BJ (cell line): ENCODE data around the gene DNAH14. TPM values are rescaled to one million over a fixed set of nuclear protein-coding genes. Genes with fewer than 3 reads are reported as not detected.

Experiments
- CTCF ChIA-PET: fragments of 350-600 bp; formaldehyde crosslinking; extraction: SDS; loops from one replicate; lab custom pipeline; 2021; ENCODE audit warnings: antibody characterized with exemption, inconsistent platforms; lab: Yijun Ruan, JAX
- POLR2A ChIA-PET: fragments of 300-600 bp; sonication (Branson Sonifier 250); formaldehyde crosslinking; extraction: SDS; loops from one replicate; lab custom pipeline; 2021; ENCODE audit warnings: antibody characterized with exemption; lab: Charles Lee
- DNase-seq: peaks from one replicate; pipeline ENCODE4 v3.0.0-alpha.2; 2011; ENCODE audit warnings: low read depth
- H3K27me3 ChIP-seq: 2 replicates; pipeline ENCODE4 v1.6.0; 2011; ENCODE audit warnings: low read length; ENCODE audit not compliant: control insufficient read depth, insufficient read depth
- H3K36me3 ChIP-seq: 2 replicates; pipeline ENCODE4 v1.5.1; 2011; ENCODE audit warnings: low read length; ENCODE audit not compliant: control insufficient read depth, insufficient read depth
- H3K4me3 ChIP-seq: 2 replicates; pipeline ENCODE4 v1.5.1; 2011; ENCODE audit warnings: low read depth, mild to moderate bottlenecking, control low read depth, low read length
- CTCF ChIP-seq: IDR thresholded peaks from 2 replicates; pipeline ENCODE4 v1.5.1; 2011; ENCODE audit warnings: low read depth, mild to moderate bottlenecking, control low read depth, inconsistent platforms, low read length, moderate library complexity; ENCODE audit not compliant: insufficient read depth
- polyA plus RNA-seq: library from polyadenylated mRNA; depleted of rRNA; stranded (reverse); fragments of >200 nt; gene quantifications from 2 replicates; pipeline ENCODE4 v1.2.3, GENCODE V29; 2011

The DNAH14 gene
- polyA plus RNA-seq, 1 experiment: 1.6 TPM

DNA sequence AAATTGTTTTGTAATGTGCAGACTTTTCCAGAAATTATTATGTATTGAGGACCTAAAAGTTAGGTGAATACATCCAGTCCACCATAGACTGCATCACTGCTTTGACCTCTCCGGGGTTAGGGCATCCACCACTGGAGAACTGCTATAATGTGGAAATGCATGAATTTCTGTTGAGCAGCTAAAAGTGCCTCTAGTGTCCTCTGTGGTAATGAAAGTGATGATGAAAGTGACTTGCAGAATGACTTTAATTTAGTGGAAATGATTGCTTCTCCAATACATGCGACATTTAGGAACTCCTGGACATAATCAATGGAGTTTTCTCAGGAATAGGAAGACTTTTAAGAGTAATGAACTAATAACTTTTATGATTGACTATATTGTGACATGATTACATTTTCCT is 327.6 kb downstream of the DNAH14 start:
- no peak overlapping the region for H3K4me3 ChIP-seq
- no peaks in the 10 kb centered on the region for H3K27me3 ChIP-seq
- TF ChIP-seq CTCF: no peak
- CTCF ChIA-PET: no interaction called here
- POLR2A ChIA-PET: no interaction called here
- no peak for DNase-seq
- no peaks in the 10 kb centered on the region for H3K36me3 ChIP-seq

DNA sequence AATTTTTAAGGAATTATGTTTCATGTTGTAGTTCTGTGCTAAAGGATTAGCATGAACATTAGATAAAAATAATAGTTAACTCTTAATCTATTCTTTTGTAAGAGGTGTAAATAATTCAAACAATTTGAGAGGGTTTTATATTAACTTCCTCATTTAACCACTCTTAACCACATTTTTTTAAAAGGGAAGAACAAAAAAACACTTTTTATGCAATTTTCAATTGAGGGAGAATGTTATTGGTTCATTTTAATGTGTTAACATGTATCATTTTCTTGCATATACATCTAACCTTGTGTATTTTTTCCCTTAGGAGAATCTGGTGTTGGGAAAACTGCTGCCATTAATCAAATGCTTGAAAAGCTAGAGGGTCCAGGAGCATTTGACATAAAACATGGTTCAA is 329.3 kb downstream of the DNAH14 start:
- H3K36me3 ChIP-seq: no peaks in the 10 kb centered on the region
- TF ChIP-seq CTCF: no peak
- DNase-seq: no peak
- H3K4me3 ChIP-seq: no peak overlapping the region
- H3K27me3 ChIP-seq: no peaks in the 10 kb centered on the region
- POLR2A ChIA-PET: no interaction called here
- CTCF ChIA-PET: no interaction called here

DNA sequence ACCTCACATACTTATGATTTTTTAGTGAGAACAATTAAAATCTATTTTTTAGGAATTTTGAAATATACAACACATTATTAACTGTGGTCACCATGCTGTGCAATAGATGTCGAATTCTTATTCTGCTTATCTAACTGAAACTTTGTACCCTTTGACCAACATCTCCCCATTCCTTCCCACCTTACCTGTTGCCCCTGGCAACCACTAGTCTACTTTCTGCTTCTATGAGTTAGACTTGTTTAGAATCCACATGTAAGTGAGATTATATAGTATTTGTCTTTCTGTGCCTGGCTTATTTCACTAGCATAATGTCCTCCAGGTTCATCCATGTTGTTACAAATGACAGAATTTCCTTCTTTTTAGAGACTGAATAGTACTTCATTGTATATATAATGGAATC is 330.1 kb downstream of the DNAH14 start:
- POLR2A ChIA-PET: no interaction called here
- DNase-seq: no peak
- no peaks in the 10 kb centered on the region for H3K27me3 ChIP-seq
- H3K4me3 ChIP-seq: no peak overlapping the region
- no peak for TF ChIP-seq CTCF
- H3K36me3 ChIP-seq: no peaks in the 10 kb centered on the region
- CTCF ChIA-PET: no interaction called here

DNA sequence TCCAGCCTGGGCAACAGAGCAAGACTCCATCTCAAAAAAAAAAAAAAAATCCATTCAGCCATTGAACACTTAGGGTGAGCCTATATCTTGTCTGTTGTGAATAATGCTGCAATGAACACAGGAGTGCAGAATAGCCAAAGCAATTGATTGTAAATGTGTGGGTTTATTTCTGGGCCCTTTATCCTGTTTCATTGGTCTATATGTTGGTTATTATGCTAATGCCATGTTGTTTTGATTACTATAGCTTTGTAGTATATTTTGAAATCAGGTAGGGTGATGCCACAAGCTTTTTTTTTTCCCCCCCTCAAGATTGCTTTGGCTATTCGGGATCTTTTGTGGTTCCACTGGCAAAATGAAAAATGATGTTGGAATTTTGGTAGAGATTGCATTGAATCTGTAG is 330.8 kb downstream of the DNAH14 start:
- Histone ChIP-seq H3K36me3 (no peaks in the 10 kb centered on the region), H3K27me3 (no peaks in the 10 kb centered on the region), H3K4me3 (no peak overlapping the region)
- ChIA-PET CTCF (interaction anchor here (0.6 kb wide), 1 partner anchor 46 kb away, joined by 5 read pairs; no protein-coding TSS in a partner anchor), POLR2A (no interaction called here)
- no peak for TF ChIP-seq CTCF
- DNase-seq: no peak

GRCh38 chr1:225277445-225277844 is 348.0 kb downstream of the DNAH14 start:
- no peak for TF ChIP-seq CTCF
- DNase-seq: no peak
- Histone ChIP-seq H3K27me3 (no peaks in the 10 kb centered on the region), H3K4me3 (no peak overlapping the region), H3K36me3 (no peaks in the 10 kb centered on the region)
- ChIA-PET CTCF (no interaction called here), POLR2A (no interaction called here)
